ENCODE data around the gene RNF186. TPM values are rescaled to one million over a fixed set of nuclear protein-coding genes. Genes with fewer than 3 reads are reported as not detected.

The RNF186 gene
- total RNA-seq, 4 donors from 2014 or later = not detected

- Histone ChIP-seq H3K4me1 (no peaks in the 10 kb centered on the region), H3K27ac (no peak overlapping the region), H3K4me3 (no peak overlapping the region), H3K27me3 (no peaks in the 10 kb centered on the region), H3K9me3 (no peaks in the 10 kb centered on the region), H3K36me3 (peaks cover 0 to 100% of the 10 kb centered on the region in 2 donors)
- WGBS, 2 donors (ENCODE audit: low coverage in 1 of 2) = 64 to 73% methylated on average over 2 to 4 of the region's 6 CpGs
- no peak for ATAC-seq
- TF ChIP-seq POLR2A (IDR thresholded peaks at IDR 0.05) = no peak
- TF ChIP-seq CTCF (IDR thresholded peaks at IDR 0.05) = no peak
- TF ChIP-seq EP300 (IDR thresholded peaks at IDR 0.05) = no peak
- TF ChIP-seq POLR2AphosphoS5 (IDR thresholded peaks at IDR 0.05) = no peak
These were observed 39.8 kb downstream of the RNF186 start for GRCh38 chr1:19775317-19775716.

- 64 to 71% methylated on average over 4 to 6 of the region's 6 CpGs for WGBS, 2 donors (ENCODE audit: low coverage in 1 of 2)
- Histone ChIP-seq H3K36me3 (peaks cover 0 to 100% of the 10 kb centered on the region in 2 donors), H3K4me1 (no peaks in the 10 kb centered on the region), H3K9me3 (no peaks in the 10 kb centered on the region), H3K27me3 (no peaks in the 10 kb centered on the region), H3K27ac (no peak overlapping the region), H3K4me3 (no peak overlapping the region)
- TF ChIP-seq POLR2A (IDR thresholded peaks at IDR 0.05) = no peak
- TF ChIP-seq EP300 (IDR thresholded peaks at IDR 0.05) = no peak
- no peak for TF ChIP-seq POLR2AphosphoS5 (IDR thresholded peaks at IDR 0.05)
- no peak for TF ChIP-seq CTCF (IDR thresholded peaks at IDR 0.05)
- no peak for ATAC-seq
These were observed 40.8 kb downstream of the RNF186 start for GRCh38 chr1:19774180-19774785.

- H3K4me1 ChIP-seq = no peaks in the 10 kb centered on the region
- TF ChIP-seq CTCF (IDR thresholded peaks at IDR 0.05) (no peak), POLR2AphosphoS5 (IDR thresholded peaks at IDR 0.05) (no peak), POLR2A (IDR thresholded peaks at IDR 0.05) (no peak), EP300 (IDR thresholded peaks at IDR 0.05) (no peak)
- no peaks in the 10 kb centered on the region for H3K9me3 ChIP-seq
- no peaks in the 10 kb centered on the region for H3K27me3 ChIP-seq
- H3K4me3 ChIP-seq = no peak overlapping the region
- H3K27ac ChIP-seq = no peak overlapping the region
- ATAC-seq = no peak
- 83 to 86% methylated on average over 3 of the region's 4 CpGs for WGBS, 2 donors (ENCODE audit: low coverage in 1 of 2)
- peaks cover 0 to 100% of the 10 kb centered on the region in 2 donors for H3K36me3 ChIP-seq
These were observed 41.6 kb downstream of the RNF186 start for GRCh38 chr1:19773485-19773884.

- ATAC-seq = no peak
- Histone ChIP-seq H3K36me3 (peaks cover 0 to 98% of the 10 kb centered on the region in 2 donors), H3K4me1 (no peaks in the 10 kb centered on the region), H3K27me3 (no peaks in the 10 kb centered on the region), H3K4me3 (no peak overlapping the region), H3K9me3 (no peaks in the 10 kb centered on the region), H3K27ac (no peak overlapping the region)
- WGBS, 2 donors (ENCODE audit: low coverage in 1 of 2) = no CpG with 5 or more reads among the region's 9 CpGs
- TF ChIP-seq POLR2AphosphoS5 (IDR thresholded peaks at IDR 0.05) = no peak
- no peak for TF ChIP-seq CTCF (IDR thresholded peaks at IDR 0.05)
- no peak for TF ChIP-seq EP300 (IDR thresholded peaks at IDR 0.05)
- TF ChIP-seq POLR2A (IDR thresholded peaks at IDR 0.05) = no peak
These were observed 43.0 kb downstream of the RNF186 start for GRCh38 chr1:19772053-19772452.

GRCh38 chr1:19771350-19771749 is 43.7 kb downstream of the RNF186 start:
- no peak for ATAC-seq
- peaks cover 0 to 98% of the 10 kb centered on the region in 2 donors for H3K36me3 ChIP-seq

More at GRCh38 chr1:19771350-19771749, 43.7 kb downstream of the RNF186 start:
- Histone ChIP-seq H3K4me1 (no peaks in the 10 kb centered on the region), H3K9me3 (no peaks in the 10 kb centered on the region), H3K27ac (no peak overlapping the region), H3K4me3 (no peak overlapping the region), H3K27me3 (no peaks in the 10 kb centered on the region)
- 93 to 94% methylated on average over 2 to 4 of the region's 6 CpGs for WGBS, 2 donors (ENCODE audit: low coverage in 1 of 2)
- TF ChIP-seq EP300 (IDR thresholded peaks at IDR 0.05) (no peak), POLR2A (IDR thresholded peaks at IDR 0.05) (no peak), POLR2AphosphoS5 (IDR thresholded peaks at IDR 0.05) (no peak), CTCF (IDR thresholded peaks at IDR 0.05) (no peak)

All from gastroesophageal sphincter (tissue), 4 donors.